ENCODE measurements around the gene TECTA.
"Not testable (repeated sequence)": the region's sequence is repeated elsewhere in the genome, so short reads cannot be mapped to it uniquely, and the experiment has no call there.

Gene TECTA

GRCh38 chr11:121223161-121223560 is 122.1 kb downstream of the TECTA start:
- no peak for DNase-seq
- ATAC-seq, result no peak
- peaks cover 26% of the 10 kb centered on the region for H3K27me3 Mint-ChIP-seq
- H3K4me1 Mint-ChIP-seq, result no peaks in the 10 kb centered on the region
- H3K27ac Mint-ChIP-seq, result no peak overlapping the region
- H3K9me3 Mint-ChIP-seq, result no peaks in the 10 kb centered on the region
- no peak overlapping the region for H3K4me3 Mint-ChIP-seq

GRCh38 chr11:121225382-121225781 is 124.3 kb downstream of the TECTA start:
- Mint-ChIP-seq H3K9me3 (no peaks in the 10 kb centered on the region), H3K27ac (no peak overlapping the region), H3K4me1 (no peaks in the 10 kb centered on the region), H3K27me3 (peaks cover 18% of the 10 kb centered on the region), H3K4me3 (no peak overlapping the region)
- ATAC-seq (no peak), DNase-seq (no peak)

GRCh38 chr11:121226415-121227263 is 125.6 kb downstream of the TECTA start:
- Mint-ChIP-seq H3K27me3 (peaks cover 19% of the 10 kb centered on the region), H3K27ac (no peak overlapping the region), H3K4me1 (no peaks in the 10 kb centered on the region), H3K4me3 (no peak overlapping the region), H3K9me3 (no peaks in the 10 kb centered on the region)
- DNase-seq (no peak), ATAC-seq (no peak)

DNA sequence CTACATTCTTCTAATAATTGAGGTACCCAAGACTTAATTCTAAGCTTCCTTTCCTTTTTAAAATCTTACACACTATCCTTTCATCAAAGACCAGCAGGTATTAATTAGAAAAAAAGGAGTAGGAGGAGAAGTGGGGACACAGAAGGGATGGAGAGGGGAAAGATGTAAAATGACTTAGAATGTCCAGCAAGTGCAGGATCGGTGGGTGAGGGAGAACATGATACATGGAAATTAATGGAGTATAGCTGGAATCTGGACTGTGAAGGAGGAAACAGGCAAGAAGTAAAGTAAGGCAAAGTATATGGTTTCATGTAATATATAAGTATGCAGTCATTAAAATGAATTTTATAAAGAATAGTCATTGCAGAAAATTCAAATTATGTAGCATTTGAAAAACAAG is 127.8 kb downstream of the TECTA start:
- no peak for ATAC-seq
- Mint-ChIP-seq H3K27me3 (peaks cover 22% of the 10 kb centered on the region), H3K9me3 (no peaks in the 10 kb centered on the region), H3K4me1 (no peaks in the 10 kb centered on the region), H3K27ac (no peak overlapping the region), H3K4me3 (no peak overlapping the region)
- no peak for DNase-seq

DNA sequence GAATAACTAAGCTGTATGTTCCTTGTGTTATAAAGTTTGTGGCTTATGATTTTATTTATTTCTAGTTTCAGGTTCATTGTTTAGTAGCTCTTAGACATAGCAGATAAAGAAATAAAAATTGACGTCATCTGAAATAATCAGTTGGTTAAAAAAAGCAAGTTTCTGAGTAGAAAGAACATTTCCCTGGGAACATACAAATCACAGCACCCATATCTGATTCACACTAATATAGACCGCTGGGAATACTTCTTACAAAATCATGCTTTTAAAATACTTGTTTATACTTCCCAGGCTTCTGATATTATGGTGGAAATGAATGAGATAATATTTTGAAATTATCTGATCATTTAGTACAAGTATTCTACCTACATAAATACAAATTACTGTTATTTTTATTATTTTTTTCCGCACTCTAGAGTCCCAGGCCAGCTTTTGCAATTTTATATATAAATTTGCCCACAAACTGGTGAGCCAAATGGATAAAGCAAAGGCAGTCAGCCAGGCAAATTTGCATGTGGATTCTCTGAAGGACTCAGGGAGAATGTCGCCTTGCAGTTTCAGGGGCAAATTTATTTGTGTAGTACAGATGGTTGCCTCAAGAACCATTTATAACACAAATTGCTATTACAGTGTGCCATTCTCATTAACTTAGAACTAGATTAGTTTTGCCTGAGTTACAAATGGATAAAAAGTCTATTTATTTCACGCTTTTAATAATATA is 128.6 kb downstream of the TECTA start:
- H3K4me1 Mint-ChIP-seq, result no peaks in the 10 kb centered on the region
- peaks cover 30% of the 10 kb centered on the region for H3K27me3 Mint-ChIP-seq
- ATAC-seq (no peak), DNase-seq (no peak)
- no peaks in the 10 kb centered on the region for H3K9me3 Mint-ChIP-seq
- H3K27ac Mint-ChIP-seq, result no peak overlapping the region
- H3K4me3 Mint-ChIP-seq, result no peak overlapping the region

GRCh38 chr11:121231576-121232278 is 130.7 kb downstream of the TECTA start:
- DNase-seq, result no peak
- Mint-ChIP-seq H3K4me1 (peaks cover 8% of the 10 kb centered on the region), H3K27ac (no peak overlapping the region), H3K27me3 (peaks cover 45% of the 10 kb centered on the region), H3K9me3 (no peaks in the 10 kb centered on the region), H3K4me3 (no peak overlapping the region)
- ATAC-seq, result no peak

DNA sequence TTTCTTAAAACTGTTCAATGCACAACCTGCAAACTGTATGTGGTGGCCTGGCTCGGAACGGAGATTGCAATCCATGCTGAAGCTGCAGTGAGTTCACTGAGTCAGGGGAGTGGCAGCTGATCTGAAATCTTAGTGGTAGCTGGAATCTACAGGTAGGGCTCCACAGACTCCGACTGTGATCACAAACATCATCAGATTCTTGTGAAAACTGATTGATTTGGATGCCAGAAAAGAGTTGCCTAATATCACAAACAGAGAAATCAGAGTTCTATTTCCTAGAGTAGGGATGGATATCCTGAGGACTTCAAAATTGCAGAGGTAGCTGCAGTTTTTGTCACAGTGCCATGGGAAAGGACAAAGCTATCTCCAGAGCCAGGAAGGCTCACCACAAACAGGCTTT is 134.0 kb downstream of the TECTA start:
- ATAC-seq (no peak), DNase-seq (no peak)
- peaks cover 15% of the 10 kb centered on the region for H3K4me1 Mint-ChIP-seq
- H3K4me3 Mint-ChIP-seq, result no peak overlapping the region
- H3K27me3 Mint-ChIP-seq, result peaks cover 51% of the 10 kb centered on the region
- H3K9me3 Mint-ChIP-seq, result no peaks in the 10 kb centered on the region
- H3K27ac Mint-ChIP-seq, result no peak overlapping the region

- Mint-ChIP-seq H3K27me3 (peaks cover 40% of the 10 kb centered on the region), H3K27ac (peak overlapping the region in 1 of 2 donors; percentile 20), H3K9me3 (no peaks in the 10 kb centered on the region), H3K4me1 (peaks cover 15% of the 10 kb centered on the region), H3K4me3 (peak overlapping the region in 1 of 2 donors; percentile 43)
- ATAC-seq (peak; percentile 82), DNase-seq (no peak)
These were observed 135.3 kb downstream of the TECTA start for GRCh38 chr11:121236115-121237001.

- DNase-seq, ATAC-seq, H3K4me3 Mint-ChIP-seq, H3K9me3 Mint-ChIP-seq, H3K27ac Mint-ChIP-seq: not testable (repeated sequence)
- Mint-ChIP-seq H3K4me1 (peaks cover 15% of the 10 kb centered on the region), H3K27me3 (peaks cover 35% of the 10 kb centered on the region)
These were observed 136.2 kb downstream of the TECTA start for GRCh38 chr11:121237247-121237646.

GRCh38 chr11:121237686-121238658 is 136.9 kb downstream of the TECTA start:
- H3K4me3 Mint-ChIP-seq, result no peak overlapping the region
- DNase-seq (peak in 1 of 2 donors; percentile 39), ATAC-seq (peak; percentile 56)
- H3K27me3 Mint-ChIP-seq, result peaks cover 35% of the 10 kb centered on the region
- no peaks in the 10 kb centered on the region for H3K9me3 Mint-ChIP-seq
- peaks cover 15% of the 10 kb centered on the region for H3K4me1 Mint-ChIP-seq
- no peak overlapping the region for H3K27ac Mint-ChIP-seq

- Mint-ChIP-seq H3K27ac (no peak overlapping the region), H3K9me3 (no peaks in the 10 kb centered on the region), H3K27me3 (peaks cover 34% of the 10 kb centered on the region), H3K4me3 (no peak overlapping the region), H3K4me1 (peaks cover 15% of the 10 kb centered on the region)
- ATAC-seq, result no peak
- DNase-seq, result no peak
These were observed 137.9 kb downstream of the TECTA start for GRCh38 chr11:121238956-121239355.

DNA sequence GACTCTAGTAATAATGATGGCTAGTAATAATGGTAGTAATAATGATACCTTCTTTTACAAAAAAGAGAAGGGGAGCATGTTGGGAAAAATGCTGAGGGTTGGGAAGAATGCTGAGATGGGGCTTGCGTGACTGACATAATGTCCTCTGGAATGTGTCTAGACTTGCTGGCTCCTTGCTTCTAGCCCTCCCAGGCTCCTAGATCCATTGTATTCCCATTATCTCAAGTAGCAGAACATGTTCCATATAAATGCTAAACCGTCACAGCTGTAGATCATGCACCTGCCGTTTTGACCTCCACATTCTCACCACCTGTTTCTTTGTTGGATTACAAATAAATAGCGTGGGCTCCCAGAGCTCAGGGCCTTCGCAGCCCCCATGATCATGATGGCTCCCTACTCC is 139.0 kb downstream of the TECTA start:
- H3K27ac Mint-ChIP-seq, DNase-seq, H3K4me3 Mint-ChIP-seq, ATAC-seq, H3K9me3 Mint-ChIP-seq: not testable (repeated sequence)
- Mint-ChIP-seq H3K4me1 (peaks cover 15% of the 10 kb centered on the region), H3K27me3 (peaks cover 23% of the 10 kb centered on the region)

- Mint-ChIP-seq H3K4me3 (no peak overlapping the region), H3K27ac (peak overlapping the region in 1 of 2 donors; percentile 14), H3K4me1 (peaks cover 15% of the 10 kb centered on the region), H3K9me3 (no peaks in the 10 kb centered on the region), H3K27me3 (peaks cover 16% of the 10 kb centered on the region)
- DNase-seq (no peak), ATAC-seq (no peak)
These were observed 139.7 kb downstream of the TECTA start for GRCh38 chr11:121240650-121241303.

Measured in stimulated activated naive CD8-positive, alpha-beta T cell treated with anti-CD3 and anti-CD28 coated beads, Interleukin-15, amount 100 ng/mL, for 72 hours (primary cell).